Activated CD8-positive, alpha-beta memory T cell treated with anti-CD3 and anti-CD28 coated beads, Interleukin-2, amount 10 ng/mL, durations not matched to agents 7 days and 5 days (primary cell): Measurements from ENCODE around the gene OTUD7B. TPM values are rescaled to one million over a fixed set of nuclear protein-coding genes. Genes with fewer than 3 reads are reported as not detected.
"Not testable (repeated sequence)": the region's sequence is repeated elsewhere in the genome, so short reads cannot be mapped to it uniquely, and the experiment has no call there.

Experiments used
- ATAC-seq: fragments of 150-1000 bp; cut with Tn5 transposase; one replicate; pipeline ENCODE4 v1.10.0; 2021; ENCODE audit warnings: moderate library complexity
- CTCF ChIA-PET: fragments of 350-600 bp; sonication (Branson Sonifier 250); formaldehyde crosslinking; loops from one replicate; lab custom pipeline; 2021; ENCODE audit warnings: antibody characterized with exemption; lab: Charles Lee
- DNase-seq: peaks from one replicate; pipeline ENCODE4 v3.0.0-alpha.2; 2020
- H3K27ac Mint-ChIP-seq: one replicate; pipeline ENCODE4 v1.8.0; 2021; ENCODE audit warnings: mild to moderate bottlenecking, mixed read lengths
- H3K27me3 Mint-ChIP-seq: one replicate; pipeline ENCODE4 v1.8.0; 2021; ENCODE audit warnings: mixed read lengths
- H3K36me3 Mint-ChIP-seq: one replicate; pipeline ENCODE4 v1.8.0; 2021; ENCODE audit warnings: mild to moderate bottlenecking, mixed read lengths
- H3K4me1 Mint-ChIP-seq: one replicate; pipeline ENCODE4 v1.8.0; 2021; ENCODE audit warnings: mixed read lengths
- H3K4me3 Mint-ChIP-seq: one replicate; pipeline ENCODE4 v1.8.0; 2021; ENCODE audit warnings: mild to moderate bottlenecking, moderate library complexity, mixed read lengths
- H3K9me3 Mint-ChIP-seq: one replicate; pipeline ENCODE4 v1.8.0; 2022; ENCODE audit warnings: low read depth, mixed read lengths
- total RNA-seq, 2 experiments: library from RNA; stranded (reverse); gene quantifications; one replicate each; pipeline ENCODE4 v1.2.3, GENCODE V29; 2021

OTUD7B gene
- total RNA-seq, 2 experiments from 2014 or later: 16.4 to 19.7 TPM

DNA sequence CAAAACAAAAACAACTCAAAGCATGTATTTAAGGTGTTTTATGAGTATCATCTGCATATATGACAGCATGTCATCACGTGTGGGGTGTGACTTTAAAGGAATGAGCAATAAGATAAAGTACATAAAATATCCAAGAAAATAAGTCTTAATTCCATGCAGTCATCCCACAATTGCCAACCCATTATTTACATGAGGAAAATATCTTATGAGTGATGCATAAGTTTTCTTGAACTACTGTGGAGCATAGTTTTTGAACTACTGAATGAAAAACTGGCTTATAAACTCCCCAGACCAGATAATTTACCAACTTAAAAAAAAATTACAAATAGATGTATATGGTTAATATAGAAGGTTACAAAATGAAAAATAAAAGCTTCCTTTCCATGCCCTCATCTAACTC, 44.1 kb downstream of the OTUD7B start:
- H3K27ac Mint-ChIP-seq: no peak overlapping the region
- CTCF ChIA-PET: interaction anchor here (1.0 kb wide), 1 partner anchor 84 kb away, joined by 3 read pairs; no protein-coding TSS in a partner anchor
- H3K4me1 Mint-ChIP-seq: peaks cover 14% of the 10 kb centered on the region
- DNase-seq: no peak
- H3K36me3 Mint-ChIP-seq: peaks cover 19% of the 10 kb centered on the region
- no peaks in the 10 kb centered on the region for H3K27me3 Mint-ChIP-seq
- no peak for ATAC-seq
- no peak overlapping the region for H3K4me3 Mint-ChIP-seq
- H3K9me3 Mint-ChIP-seq: no peaks in the 10 kb centered on the region

DNA sequence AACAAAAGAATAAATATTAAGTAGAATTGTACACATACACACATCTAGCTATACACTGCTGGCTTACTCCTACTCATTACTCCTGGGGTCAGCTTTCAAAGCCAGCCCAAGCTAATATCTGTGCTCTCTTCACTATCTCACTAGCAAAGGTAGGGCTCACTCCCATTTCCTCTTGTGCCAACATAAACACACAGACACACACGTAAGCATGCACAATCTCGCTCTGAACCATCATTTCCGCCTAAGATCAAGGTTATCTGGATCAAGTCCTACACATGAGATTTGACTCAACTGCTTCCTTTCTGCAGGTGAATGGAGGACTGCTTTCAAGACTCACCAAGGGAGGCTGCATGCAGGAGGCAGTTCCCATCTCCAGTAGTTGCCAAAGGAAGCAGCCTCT, 45.1 kb downstream of the OTUD7B start:
- ATAC-seq (no peak), DNase-seq (no peak)
- CTCF ChIA-PET: interaction anchor here (1.1 kb wide), 1 partner anchor 222 kb away, joined by 4 read pairs; no protein-coding TSS in a partner anchor
- Mint-ChIP-seq H3K27ac (no peak overlapping the region), H3K27me3 (no peaks in the 10 kb centered on the region), H3K36me3 (peaks cover 16% of the 10 kb centered on the region), H3K9me3 (no peaks in the 10 kb centered on the region), H3K4me1 (peaks cover 14% of the 10 kb centered on the region), H3K4me3 (no peak overlapping the region)

DNA sequence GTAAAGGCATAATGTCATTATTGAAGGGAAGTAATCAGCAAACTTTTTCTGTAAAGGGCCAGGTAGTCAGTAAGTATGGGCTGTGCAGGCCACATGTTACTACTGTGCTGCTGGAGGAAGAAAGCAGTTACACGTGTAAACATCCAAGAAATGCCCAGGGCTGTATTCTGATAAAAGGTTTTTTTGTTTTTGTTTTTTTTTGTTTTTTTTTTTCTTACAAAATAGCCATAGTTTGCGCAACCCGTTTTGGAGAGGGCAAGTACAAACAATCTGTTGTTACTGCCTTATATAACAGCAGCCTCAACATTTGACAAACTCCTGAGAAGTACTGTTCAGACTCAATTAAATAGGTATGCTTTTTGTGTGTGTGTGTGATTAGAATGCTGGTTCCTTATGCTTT, 47.2 kb downstream of the OTUD7B start:
- CTCF ChIA-PET: interaction anchor here (0.7 to 3.0 kb wide), 2 partner anchors 47 to 89 kb away, joined by 3 to 47 read pairs; partner anchors contain the start of gene OTUD7B
- Mint-ChIP-seq H3K9me3 (no peaks in the 10 kb centered on the region), H3K27ac (no peak overlapping the region), H3K4me3 (no peak overlapping the region), H3K36me3 (peaks cover 23% of the 10 kb centered on the region), H3K27me3 (no peaks in the 10 kb centered on the region), H3K4me1 (peaks cover 14% of the 10 kb centered on the region)
- DNase-seq: no peak
- ATAC-seq: no peak

DNA sequence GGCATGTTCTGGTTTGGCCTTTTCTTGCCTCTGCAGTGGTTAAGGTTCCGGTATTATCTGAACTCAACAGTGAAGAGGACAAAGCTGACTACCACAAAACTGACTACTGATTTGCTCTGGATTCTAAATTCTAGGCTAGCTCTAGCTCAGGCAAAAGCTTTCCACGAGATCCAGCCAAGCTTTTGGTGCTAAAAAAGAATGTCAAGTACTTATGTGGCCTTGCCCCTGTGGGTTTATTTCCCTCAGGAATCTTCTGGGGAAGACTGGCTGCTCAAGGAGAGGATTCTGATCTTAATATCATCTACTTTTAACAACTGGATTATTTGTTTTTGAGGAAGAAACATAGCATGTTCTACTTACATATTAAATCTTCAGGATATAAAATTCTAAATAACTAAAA, 47.8 kb downstream of the OTUD7B start:
- Mint-ChIP-seq H3K4me3 (no peak overlapping the region), H3K27ac (peak overlapping the region; percentile 33), H3K9me3 (peaks cover 1% of the 10 kb centered on the region), H3K27me3 (no peaks in the 10 kb centered on the region), H3K36me3 (peaks cover 26% of the 10 kb centered on the region), H3K4me1 (peaks cover 14% of the 10 kb centered on the region)
- CTCF ChIA-PET: interaction anchor here (0.5 to 3.0 kb wide), 37 partner anchors 15 to 471 kb away, joined by 3 to 47 read pairs (median 4); partner anchors contain the start of genes OTUD7B, SF3B4 and VPS45
- DNase-seq (no peak), ATAC-seq (no peak)

DNA sequence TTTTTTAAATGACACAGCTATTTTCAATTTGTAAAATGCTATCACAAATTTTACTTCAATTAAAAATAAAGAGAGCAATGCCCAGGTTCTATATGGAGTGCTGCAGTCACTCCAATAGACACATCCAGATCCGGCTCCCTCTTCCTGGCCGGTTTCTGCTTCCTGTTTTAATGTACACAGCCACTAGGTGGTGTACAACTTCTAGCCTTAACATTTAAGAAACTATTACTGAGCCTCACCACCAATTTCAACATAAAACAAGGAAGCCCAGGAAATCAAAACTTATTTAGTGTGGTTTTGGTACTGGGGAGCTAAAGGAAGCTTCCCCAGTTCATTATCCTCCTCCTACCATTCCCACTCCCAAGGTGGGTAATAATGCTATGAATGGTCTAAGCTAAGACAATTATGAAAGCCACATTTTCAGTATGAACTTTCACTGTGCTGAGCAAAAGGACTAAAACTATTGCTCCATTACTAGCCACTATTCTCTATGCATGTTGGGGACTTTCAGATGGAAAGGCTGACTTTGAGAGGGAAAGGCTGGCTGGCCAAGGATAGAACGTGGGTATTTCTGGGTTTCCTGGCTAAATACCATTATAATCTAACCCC, 48.4 kb downstream of the OTUD7B start:
- no peaks in the 10 kb centered on the region for H3K27me3 Mint-ChIP-seq
- H3K9me3 Mint-ChIP-seq: peaks cover 1% of the 10 kb centered on the region
- peaks cover 28% of the 10 kb centered on the region for H3K36me3 Mint-ChIP-seq
- peak overlapping the region; percentile 44 for H3K27ac Mint-ChIP-seq
- ATAC-seq (peak; percentile 86), DNase-seq (peak; percentile 59)
- CTCF ChIA-PET: interaction anchor here (0.5 to 3.0 kb wide), 41 partner anchors 15 to 471 kb away, joined by 3 to 47 read pairs (median 4); partner anchors contain the start of genes OTUD7B, SF3B4 and VPS45
- no peak overlapping the region for H3K4me3 Mint-ChIP-seq
- H3K4me1 Mint-ChIP-seq: peaks cover 14% of the 10 kb centered on the region

DNA sequence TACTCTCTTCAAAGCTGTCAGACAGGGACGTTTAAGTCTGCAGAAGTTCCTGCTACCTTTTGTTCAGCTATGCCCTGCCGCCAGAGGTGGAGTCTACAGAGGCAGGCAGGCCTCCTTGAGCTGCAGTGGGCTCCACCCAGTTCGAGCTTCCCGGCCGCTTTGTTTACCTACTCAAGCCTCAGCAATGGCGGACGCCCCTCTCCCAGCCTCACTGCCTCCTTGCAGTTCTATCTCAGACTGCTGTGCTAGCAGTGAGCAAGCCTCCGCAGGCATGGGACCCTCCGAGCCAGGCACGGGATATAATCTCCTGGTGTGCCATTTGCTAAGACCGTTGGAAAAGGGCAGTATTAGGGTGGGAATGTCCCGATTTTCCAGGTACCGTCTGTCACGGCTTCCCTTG, 53.0 kb downstream of the OTUD7B start:
- H3K9me3 Mint-ChIP-seq, H3K27ac Mint-ChIP-seq: not testable (repeated sequence)
- peaks cover 25% of the 10 kb centered on the region for H3K36me3 Mint-ChIP-seq

DNA sequence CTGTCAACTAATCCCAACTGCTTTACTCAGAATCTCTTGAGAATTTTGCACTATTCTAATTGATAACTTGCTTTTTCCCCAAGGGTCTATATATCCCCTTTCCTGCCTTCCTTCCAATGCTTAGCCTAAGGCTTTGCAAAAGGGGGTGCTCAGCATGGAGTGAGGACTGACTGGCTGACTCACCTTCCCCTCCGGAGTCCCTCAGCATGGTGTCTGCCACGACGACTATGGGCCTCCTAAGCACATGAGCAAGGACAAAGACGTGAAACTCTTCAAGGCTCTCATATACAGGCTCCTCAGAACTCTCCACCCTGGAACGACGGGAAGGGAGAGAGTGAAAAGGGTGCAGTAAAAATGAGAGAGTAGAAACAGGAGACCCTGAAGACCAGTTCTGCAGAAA, 60.6 kb downstream of the OTUD7B start:
- Mint-ChIP-seq H3K27me3 (no peaks in the 10 kb centered on the region), H3K4me3 (no peak overlapping the region), H3K27ac (no peak overlapping the region), H3K9me3 (no peaks in the 10 kb centered on the region), H3K36me3 (peaks cover 18% of the 10 kb centered on the region), H3K4me1 (no peaks in the 10 kb centered on the region)
- CTCF ChIA-PET: no interaction called here
- ATAC-seq (no peak), DNase-seq (no peak)

More for the DNA sequence above, 53.0 kb downstream of the OTUD7B start:
- DNase-seq, H3K4me3 Mint-ChIP-seq, H3K27me3 Mint-ChIP-seq, ATAC-seq: not testable (repeated sequence)
- CTCF ChIA-PET: interaction anchor here (1.4 kb wide), 1 partner anchor 93 kb away, joined by 5 read pairs; no protein-coding TSS in a partner anchor
- H3K4me1 Mint-ChIP-seq: peaks cover 11% of the 10 kb centered on the region

DNA sequence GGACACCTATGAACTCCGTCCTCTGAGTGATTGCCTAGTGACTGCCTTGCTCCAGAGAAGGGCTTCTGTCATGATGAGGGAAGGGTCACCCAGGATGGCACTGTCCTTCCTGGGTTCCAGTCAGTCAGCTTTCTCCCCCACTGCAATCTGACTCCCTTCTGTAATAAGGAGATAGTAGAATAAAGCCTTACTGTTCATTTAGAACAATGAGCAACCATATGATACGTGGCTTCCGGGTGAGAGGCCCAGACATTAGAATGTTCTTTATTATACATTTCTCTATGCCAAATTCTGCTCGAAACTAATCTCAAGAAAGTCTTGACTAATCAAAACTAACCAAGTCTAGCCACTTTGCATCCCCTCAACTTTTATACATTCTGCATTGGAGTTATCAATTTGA, 65.3 kb downstream of the OTUD7B start:
- no peak for ATAC-seq
- CTCF ChIA-PET: interaction anchor here (1.1 to 1.4 kb wide), 2 partner anchors 17 to 242 kb away, joined by 3 to 4 read pairs; no protein-coding TSS in a partner anchor

DNA sequence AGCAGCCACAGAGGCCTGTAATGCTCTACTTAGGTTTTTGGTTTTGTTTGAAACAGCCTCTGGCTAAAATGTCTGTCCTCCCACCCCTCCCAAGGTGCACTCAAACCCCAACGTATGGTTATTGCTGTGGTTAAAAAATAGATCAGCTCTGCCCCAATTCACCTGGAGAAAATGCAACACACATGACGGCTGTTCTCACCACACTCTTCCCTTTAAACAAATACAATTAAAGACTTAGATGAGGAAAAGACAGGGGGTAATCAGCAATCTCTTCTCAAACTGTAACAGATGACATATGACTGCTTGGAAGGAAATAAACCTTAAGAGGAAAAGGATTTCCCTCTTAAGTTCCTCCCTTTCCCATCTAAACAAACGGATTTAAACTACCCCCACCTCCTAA, 67.6 kb downstream of the OTUD7B start:
- peak overlapping the region; percentile 56 for H3K27ac Mint-ChIP-seq
- H3K27me3 Mint-ChIP-seq: no peaks in the 10 kb centered on the region
- peaks cover 26% of the 10 kb centered on the region for H3K4me1 Mint-ChIP-seq
- no peaks in the 10 kb centered on the region for H3K9me3 Mint-ChIP-seq
- CTCF ChIA-PET: interaction anchor here (1.0 to 1.1 kb wide), 2 partner anchors 16 to 19 kb away, joined by 3 read pairs; no protein-coding TSS in a partner anchor
- ATAC-seq (no peak), DNase-seq (no peak)
- no peak overlapping the region for H3K4me3 Mint-ChIP-seq
- peaks cover 12% of the 10 kb centered on the region for H3K36me3 Mint-ChIP-seq

More for the DNA sequence above, 65.3 kb downstream of the OTUD7B start:
- peaks cover 10% of the 10 kb centered on the region for H3K4me1 Mint-ChIP-seq
- no peaks in the 10 kb centered on the region for H3K27me3 Mint-ChIP-seq
- no peaks in the 10 kb centered on the region for H3K9me3 Mint-ChIP-seq
- no peak overlapping the region for H3K4me3 Mint-ChIP-seq
- peaks cover 14% of the 10 kb centered on the region for H3K36me3 Mint-ChIP-seq
- no peak overlapping the region for H3K27ac Mint-ChIP-seq
- no peak for DNase-seq

DNA sequence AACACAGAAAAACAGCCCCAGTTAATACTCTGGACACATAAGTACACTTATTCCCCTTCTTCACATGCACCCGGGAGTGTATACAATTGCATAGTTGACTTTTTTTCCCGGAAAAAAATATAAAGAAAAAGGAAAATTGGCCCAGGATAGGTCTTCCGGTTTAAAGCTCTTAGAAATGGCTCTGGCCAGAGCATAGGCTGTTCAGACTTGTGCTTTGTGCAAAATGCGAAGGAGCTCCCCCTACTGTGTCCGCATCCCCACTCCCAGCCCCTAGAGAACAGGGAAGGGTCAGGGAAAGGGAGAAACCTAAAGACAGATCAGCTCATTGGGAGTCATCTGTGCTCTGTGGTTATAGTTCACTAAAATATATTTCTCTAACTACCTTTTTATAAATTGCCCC, 68.3 kb downstream of the OTUD7B start:
- no peaks in the 10 kb centered on the region for H3K9me3 Mint-ChIP-seq
- H3K27ac Mint-ChIP-seq: no peak overlapping the region
- H3K27me3 Mint-ChIP-seq: no peaks in the 10 kb centered on the region
- peaks cover 12% of the 10 kb centered on the region for H3K36me3 Mint-ChIP-seq
- peaks cover 33% of the 10 kb centered on the region for H3K4me1 Mint-ChIP-seq
- no peak for DNase-seq
- no peak for ATAC-seq
- H3K4me3 Mint-ChIP-seq: no peak overlapping the region
- CTCF ChIA-PET: interaction anchor here (0.8 to 1.1 kb wide), 3 partner anchors 16 to 20 kb away, joined by 3 read pairs; no protein-coding TSS in a partner anchor

DNA sequence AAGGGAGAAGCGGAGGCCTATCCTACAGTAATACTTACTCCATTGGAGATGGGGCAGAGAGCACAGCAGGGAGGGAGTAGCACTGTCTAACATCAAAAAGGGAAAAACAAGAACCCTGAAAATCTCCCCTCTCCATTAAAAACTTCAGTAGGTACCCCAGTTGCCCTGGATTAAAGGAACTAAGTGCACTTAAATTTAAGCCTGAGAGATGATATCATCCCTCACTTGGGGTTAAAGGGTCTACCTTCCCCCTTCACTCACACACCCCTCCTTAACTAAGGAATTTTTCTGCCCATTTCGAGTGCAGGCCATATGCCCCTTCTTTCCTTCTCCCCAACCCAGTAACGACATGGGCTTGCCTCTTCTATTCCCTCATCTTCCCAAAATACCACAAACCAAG, 70.1 kb downstream of the OTUD7B start:
- CTCF ChIA-PET: no interaction called here

DNA sequence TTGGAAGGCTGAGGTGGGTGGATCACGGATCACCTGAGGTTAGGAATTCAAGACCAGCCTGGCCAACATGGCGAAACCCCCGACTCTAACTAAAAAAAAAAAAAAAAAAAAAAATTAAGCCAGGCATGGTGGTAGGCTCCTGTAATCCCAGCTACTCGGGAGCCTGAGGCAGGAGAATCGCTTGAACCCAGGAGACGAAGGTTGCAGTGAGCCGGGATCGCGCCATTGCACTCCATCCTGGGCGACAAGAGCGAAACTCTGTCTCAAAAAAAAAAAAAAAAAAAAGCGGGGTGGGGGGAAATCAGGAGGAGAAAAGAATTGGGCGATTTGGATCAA, 71.9 kb downstream of the OTUD7B start:
- not testable (repeated sequence) for H3K4me3 Mint-ChIP-seq, ATAC-seq, H3K27me3 Mint-ChIP-seq, DNase-seq, H3K36me3 Mint-ChIP-seq, H3K9me3 Mint-ChIP-seq
- CTCF ChIA-PET: interaction anchor here (0.6 to 1.3 kb wide), 2 partner anchors 17 to 24 kb away, joined by 3 to 4 read pairs; no protein-coding TSS in a partner anchor
- Mint-ChIP-seq H3K27ac (peak overlapping the region; percentile 73), H3K4me1 (peaks cover 35% of the 10 kb centered on the region)

More for the DNA sequence above, 70.1 kb downstream of the OTUD7B start:
- H3K4me1 Mint-ChIP-seq: peaks cover 36% of the 10 kb centered on the region
- DNase-seq: no peak
- H3K9me3 Mint-ChIP-seq: no peaks in the 10 kb centered on the region
- peaks cover 7% of the 10 kb centered on the region for H3K36me3 Mint-ChIP-seq
- no peak overlapping the region for H3K4me3 Mint-ChIP-seq
- no peak for ATAC-seq
- no peaks in the 10 kb centered on the region for H3K27me3 Mint-ChIP-seq
- H3K27ac Mint-ChIP-seq: no peak overlapping the region

DNA sequence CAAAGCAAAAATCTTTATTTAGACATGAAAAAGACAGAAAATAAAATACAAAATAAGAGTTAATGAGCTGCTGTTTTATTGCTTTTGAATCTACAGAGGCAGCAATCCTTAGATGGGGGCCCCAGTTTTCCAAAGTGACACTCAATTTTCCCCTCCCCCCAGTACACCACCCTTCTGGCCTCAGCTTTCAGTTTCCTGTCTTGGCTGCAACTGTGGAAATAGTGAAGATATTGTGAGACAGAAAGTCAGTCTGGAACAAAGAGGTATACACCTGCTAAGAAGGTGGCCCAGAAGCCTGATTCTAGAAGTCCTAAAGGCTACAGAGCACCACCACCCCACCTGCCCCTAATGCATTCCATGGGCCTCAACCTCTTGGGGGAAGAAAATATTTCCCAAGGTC, 72.8 kb downstream of the OTUD7B start:
- CTCF ChIA-PET: interaction anchor here (0.8 kb wide), 1 partner anchor 24 kb away, joined by 3 read pairs; no protein-coding TSS in a partner anchor
- no peak for DNase-seq
- ATAC-seq: peak; percentile 48
- H3K36me3 Mint-ChIP-seq: no peaks in the 10 kb centered on the region
- no peaks in the 10 kb centered on the region for H3K9me3 Mint-ChIP-seq
- peak overlapping the region; percentile 19 for H3K4me3 Mint-ChIP-seq
- no peaks in the 10 kb centered on the region for H3K27me3 Mint-ChIP-seq
- peaks cover 27% of the 10 kb centered on the region for H3K4me1 Mint-ChIP-seq
- H3K27ac Mint-ChIP-seq: peak overlapping the region; percentile 77
